Peyer's patch (tissue), 4 donors: Measurements from ENCODE around the gene ALMS1.
"Not testable (repeated sequence)": the region's sequence is repeated elsewhere in the genome, so short reads cannot be mapped to it uniquely, and the experiment has no call there.

Experiments used
- POLR2A ChIP-seq, 2 donors: fragments of 450-650 bp; IDR thresholded peaks; one replicate each; pipeline ENCODE4 v1.5.1; 2017; ENCODE audit warnings: antibody characterized with exemption in 2 of 2, mild to moderate bottlenecking in 2 of 2, moderate library complexity in 2 of 2
- TF ChIP-seq, protein P1 (sequence below), 6 experiments: fragments of 450-650 bp in 4 of 6; fragments of 200-600 bp in 2 of 6; sonication (generic) in 1 of 6; IDR thresholded peaks; one replicate each; pipeline ENCODE4 v1.5.1; 2017 to 2019; ENCODE audit warnings: antibody characterized with exemption in 6 of 6, mild to moderate bottlenecking in 3 of 6, moderate library complexity in 1 of 6

DNA sequence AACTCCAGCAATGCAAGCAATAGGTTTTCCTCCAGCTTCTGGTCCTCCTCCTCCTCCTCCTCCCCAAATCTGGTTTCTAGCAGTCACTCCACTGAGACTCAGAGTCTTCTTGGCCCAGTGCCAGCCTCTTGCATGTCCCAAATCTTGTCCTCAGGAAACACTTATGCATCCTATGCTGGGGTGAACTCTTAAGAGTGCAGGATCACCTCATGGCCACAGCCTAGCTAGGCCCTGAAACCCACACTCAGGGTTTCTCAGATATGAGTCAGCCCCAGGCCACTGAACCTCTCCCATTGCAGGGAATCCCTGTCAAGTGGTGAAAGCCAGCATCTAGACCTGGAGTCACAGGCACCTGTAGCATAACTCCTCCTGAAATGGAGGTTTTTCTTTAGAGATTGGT is 238.4 kb downstream of the ALMS1 start:
- TF ChIP-seq, protein P1, sequence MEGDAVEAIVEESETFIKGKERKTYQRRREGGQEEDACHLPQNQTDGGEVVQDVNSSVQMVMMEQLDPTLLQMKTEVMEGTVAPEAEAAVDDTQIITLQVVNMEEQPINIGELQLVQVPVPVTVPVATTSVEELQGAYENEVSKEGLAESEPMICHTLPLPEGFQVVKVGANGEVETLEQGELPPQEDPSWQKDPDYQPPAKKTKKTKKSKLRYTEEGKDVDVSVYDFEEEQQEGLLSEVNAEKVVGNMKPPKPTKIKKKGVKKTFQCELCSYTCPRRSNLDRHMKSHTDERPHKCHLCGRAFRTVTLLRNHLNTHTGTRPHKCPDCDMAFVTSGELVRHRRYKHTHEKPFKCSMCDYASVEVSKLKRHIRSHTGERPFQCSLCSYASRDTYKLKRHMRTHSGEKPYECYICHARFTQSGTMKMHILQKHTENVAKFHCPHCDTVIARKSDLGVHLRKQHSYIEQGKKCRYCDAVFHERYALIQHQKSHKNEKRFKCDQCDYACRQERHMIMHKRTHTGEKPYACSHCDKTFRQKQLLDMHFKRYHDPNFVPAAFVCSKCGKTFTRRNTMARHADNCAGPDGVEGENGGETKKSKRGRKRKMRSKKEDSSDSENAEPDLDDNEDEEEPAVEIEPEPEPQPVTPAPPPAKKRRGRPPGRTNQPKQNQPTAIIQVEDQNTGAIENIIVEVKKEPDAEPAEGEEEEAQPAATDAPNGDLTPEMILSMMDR (IDR thresholded peaks at IDR 0.05): not testable (repeated sequence)
- TF ChIP-seq POLR2A (IDR thresholded peaks at IDR 0.05): not testable (repeated sequence)
